GM19238 (cell line): ENCODE measurements around the gene CFAP77.

Experiments
- DNase-seq: peaks from one replicate; pipeline ENCODE4 v3.0.0; 2011; ENCODE audit warnings: low spot score; ENCODE audit not compliant: insufficient read length

CFAP77 gene

DNA sequence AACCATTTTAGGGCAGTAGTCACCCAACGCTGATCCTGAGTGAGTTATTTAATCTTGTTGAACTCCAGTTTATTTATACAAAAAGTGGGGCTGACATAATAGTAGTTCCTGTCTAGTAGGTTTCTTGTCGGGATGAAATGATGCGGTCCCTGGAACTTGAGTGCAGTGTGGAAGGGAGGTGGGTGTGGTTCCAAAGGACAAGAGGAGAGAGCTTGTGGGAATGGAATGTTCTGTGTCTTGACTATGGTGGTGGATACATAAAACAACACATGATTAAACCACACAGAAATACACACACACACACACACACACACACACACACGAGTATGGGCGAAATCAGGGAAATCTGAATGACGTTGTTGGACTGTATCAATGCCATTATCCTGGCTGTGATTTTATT is 106.3 kb downstream of the CFAP77 start:
- DNase-seq, result no peak

DNA sequence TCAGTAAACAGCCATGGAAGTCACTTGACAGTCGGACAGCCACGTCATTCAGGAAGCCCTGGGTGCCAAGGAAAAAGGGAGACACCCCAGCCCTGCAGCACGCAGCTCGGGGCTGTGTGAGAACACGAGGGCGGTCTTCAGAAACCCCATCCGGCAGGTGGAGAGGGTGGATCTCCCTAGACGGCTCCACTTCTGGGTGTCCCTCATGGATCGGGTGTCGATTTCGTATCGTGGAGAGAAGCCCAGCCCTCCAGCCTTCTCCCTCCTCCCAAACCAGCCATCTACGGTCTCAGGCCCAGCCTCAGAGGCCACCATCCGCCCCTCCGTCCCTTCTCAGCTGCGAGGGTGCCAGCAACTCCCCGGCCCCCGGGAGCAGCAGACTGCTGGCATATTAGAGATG is 106.9 kb downstream of the CFAP77 start:
- no peak for DNase-seq

DNA sequence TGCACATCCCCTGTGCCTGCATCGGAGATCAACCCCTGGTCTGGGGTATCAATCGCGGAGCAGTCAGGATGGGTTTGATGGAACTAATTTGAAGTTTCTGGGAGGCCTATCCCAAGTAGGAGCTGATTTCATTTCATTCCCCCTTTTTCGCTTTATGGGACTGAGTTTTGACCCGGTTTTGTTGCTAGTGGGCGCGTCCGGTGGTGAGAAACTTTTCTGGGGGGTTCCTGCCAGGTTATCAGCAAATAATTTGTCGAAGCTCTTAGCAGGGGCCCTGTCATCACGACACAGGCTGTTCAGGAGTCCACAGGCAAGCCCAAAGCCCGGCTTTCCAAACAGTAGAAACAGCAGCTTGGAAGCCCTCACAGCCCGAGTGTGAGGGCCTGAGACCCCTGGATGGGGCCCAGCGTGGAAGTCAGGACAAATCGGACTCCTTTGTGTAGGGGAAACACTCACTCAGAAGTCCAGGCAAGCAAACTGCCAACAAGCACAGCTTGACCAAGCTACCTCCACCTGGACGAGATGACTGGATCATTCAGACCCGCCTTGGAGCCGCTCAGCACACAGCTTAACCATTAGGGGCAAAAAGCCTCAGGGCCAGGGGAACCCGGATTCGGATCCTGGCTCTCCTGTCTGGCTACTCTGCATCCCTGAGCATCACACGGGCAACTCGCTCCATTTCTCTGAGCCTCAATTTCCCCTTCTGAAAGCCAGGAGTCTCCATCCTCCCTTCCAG is 108.0 kb downstream of the CFAP77 start:
- DNase-seq, result no peak

DNA sequence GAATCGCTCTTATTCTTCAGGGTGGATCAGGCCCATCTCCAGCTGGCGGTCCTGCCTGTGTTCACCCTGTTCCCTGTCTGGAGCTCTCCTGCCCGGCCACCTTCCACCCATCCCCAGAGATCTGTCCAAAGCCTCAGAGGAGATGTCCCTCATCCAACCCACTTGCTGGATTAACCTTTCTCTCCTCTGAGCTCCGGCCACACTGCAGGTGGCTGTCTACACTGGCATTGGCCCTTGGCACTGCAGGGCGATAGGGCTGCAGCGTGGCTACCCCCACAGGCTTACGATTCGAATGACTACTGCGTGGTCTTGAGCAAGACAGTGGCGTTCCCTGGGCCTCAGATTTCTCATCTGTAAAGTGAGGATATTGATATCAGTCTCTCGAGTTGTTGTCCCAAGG is 108.6 kb downstream of the CFAP77 start:
- no peak for DNase-seq

DNA sequence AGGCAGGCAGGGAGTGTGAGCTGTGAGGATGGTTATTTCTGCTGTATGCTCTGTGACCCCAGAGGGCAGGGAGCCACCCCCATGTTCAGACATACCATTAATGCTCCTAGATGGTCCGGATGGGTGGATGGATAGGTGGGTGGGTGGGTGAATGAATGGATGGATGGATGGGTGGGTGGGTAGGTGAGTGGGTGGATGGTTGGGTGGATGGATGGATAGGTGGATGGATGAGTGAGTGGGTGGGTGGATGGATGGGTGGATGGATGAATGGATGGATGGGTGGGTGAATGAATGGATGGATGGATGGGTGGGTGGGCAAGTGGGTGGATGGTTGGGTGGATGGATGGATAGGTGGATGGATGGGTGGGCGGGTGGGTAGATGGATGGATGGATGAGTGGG is 109.0 kb downstream of the CFAP77 start:
- DNase-seq, result no peak

DNA sequence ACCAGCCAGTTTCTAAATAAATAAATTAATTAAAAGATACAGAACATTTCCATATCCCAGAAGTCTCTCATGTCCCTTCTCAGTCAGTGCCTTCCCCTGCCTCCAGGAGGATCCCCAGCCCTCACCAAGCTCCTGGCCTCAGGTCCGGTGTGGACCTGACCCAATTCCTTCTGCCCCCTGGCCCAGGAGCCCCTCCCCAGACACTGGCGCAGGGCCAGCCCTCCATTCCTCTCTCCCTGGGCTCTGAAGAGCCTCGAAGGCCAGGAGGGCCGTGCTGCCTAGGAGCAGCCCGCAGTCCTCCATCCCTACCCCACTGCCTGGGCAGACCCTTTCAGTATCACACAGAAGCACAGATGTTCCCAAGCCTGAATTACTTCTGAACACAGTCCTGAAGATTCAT is 110.6 kb downstream of the CFAP77 start:
- DNase-seq, result no peak

DNA sequence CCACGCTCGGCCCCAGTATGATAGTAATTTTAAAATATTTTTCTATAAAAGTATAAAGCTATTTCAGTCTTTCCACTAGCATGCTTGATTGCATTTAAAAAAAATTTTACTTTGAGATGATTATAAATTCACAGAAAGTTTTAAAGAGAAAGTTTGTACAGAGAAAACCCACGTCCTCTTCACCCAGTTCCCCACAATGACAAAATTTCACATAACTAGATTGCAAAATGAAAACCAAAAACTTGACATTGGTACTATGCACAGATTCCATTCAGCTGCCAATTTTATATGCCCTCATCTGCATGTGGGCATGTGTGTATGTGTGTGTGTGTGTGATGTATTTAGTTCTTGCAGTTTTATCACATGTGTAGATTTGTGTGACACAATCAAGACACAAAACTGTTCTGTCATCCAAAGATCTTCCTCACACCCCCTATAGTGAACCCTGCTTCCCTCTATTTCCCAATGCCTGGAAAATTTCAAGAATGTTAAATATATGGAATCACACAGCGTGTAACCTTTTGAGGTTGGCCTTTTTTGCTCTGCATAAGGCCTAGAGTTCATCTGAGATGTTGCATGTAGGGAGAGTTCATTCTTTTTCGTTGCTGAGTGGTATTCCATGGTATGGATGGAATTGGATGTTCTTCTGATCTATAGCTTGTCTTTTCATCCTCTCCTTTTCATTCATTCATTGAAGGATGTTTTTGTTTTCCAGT is 115.5 kb downstream of the CFAP77 start:
- no peak for DNase-seq

DNA sequence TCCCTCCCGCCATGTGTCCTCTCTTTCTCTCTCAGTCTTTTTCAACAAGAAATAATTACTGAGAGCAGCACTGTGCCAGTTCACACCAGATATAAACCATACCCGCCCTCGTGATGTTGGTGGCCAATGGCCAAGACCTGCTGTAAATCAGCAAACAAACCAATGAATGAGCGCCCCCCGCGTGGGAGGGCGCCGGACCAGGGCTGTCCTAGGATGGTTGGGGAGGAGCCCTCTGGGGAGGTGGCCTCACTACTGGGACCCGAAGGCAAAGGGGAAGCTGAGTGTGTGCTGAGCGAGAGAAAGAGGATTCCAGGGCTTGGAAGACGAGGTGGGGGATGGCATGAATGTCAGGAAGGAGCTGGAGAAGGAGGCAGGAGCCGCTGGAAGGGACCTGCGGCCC is 121.2 kb downstream of the CFAP77 start:
- no peak for DNase-seq

DNA sequence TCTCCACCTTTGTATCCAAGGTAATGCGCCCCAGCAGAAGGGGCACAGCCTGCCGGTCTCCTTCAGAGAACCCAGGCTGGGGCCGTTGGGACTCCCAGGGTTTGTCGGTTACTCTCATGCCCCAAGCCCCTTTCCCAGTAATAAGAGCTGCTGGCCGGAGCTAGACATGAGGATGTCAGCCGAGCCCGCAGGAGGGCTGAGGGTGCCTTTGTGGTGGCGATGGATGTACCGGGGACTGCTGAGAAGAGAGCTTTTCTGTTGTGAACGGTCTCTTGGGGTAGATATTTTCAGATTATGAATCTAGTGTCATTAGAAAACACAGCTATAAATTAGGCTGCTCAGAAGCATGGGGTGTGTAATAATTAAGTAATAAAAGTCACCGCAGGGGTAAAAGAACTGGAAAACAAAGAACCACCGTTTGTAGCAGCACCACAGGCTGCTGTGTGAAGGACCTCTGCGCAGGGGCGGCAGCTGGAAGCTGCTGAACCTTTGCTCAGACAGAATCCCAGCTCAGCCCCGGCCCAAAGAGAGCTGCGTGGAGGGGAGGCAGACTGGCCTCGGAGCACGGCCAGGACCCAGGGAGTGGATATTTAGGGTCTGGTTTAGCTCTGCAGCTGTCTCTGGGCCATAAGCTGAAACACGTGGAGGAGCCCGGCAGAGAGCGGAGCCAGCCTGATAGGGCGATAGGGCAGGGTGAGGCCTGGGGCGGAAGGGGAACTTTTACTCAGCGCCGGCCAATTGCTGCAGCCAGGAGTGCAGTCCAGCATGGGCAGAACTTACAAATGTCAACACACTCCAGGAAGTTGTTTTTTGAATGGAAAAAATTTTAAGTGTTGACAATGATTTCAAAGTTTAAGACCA is 121.9 kb downstream of the CFAP77 start:
- no peak for DNase-seq

DNA sequence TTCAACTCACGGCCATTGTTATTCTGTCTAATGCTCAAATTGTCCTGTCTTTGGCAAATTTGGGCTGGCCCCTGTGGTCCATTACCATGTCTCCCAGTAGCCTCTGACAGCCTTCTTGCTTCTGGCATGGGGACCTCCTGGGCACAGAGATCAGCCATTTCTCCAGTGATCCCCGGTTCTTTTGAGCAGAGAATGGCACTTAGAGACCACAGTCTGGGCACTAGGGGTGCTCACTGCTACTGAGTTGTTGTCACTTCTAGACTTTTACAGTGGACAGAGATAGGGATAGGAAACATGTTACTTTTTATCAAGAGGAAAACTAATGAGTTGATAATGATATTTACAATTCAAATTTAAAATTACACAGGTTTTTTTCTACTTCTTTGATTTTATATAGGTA is 124.8 kb downstream of the CFAP77 start:
- no peak for DNase-seq

DNA sequence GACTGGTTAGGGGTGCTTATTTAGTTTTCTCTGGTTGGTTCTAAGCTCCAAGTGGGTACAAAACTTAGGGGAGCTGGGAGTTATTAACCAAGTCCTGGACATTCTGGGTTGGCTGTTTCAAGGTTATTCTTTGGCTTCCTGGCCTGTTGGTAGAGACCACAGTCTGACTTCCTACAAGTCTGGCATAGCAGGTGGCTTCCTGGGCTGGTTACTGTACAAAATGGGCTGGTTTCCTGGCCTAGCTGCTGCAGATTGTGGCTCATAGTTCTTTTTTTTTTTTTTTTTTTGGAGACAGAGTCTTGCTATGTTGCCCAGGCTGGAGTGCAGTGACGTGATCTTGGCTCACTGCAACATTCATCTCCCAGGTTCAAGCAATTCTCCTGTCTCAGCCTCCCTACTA is 126.1 kb downstream of the CFAP77 start:
- no peak for DNase-seq

DNA sequence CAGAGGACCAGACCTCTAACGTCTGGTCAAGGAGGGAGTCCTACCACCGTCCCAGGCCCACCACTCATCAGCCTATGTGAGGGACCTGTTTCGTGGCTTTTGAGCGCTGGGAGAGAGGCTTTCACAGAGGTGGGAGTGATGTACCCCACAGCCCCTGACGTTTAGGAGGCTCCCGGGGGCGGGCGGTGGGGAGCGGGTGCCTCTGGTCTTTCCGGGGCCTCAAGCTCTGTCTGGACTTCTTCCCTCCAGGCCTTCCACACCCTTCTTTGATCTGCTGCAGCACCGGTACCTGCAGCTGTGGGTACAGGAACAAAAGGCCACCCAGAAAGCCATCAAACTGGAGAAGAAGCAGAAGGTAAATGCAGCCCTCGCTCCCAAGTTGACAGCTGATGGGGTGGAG is 127.3 kb downstream of the CFAP77 start:
- no peak for DNase-seq

DNA sequence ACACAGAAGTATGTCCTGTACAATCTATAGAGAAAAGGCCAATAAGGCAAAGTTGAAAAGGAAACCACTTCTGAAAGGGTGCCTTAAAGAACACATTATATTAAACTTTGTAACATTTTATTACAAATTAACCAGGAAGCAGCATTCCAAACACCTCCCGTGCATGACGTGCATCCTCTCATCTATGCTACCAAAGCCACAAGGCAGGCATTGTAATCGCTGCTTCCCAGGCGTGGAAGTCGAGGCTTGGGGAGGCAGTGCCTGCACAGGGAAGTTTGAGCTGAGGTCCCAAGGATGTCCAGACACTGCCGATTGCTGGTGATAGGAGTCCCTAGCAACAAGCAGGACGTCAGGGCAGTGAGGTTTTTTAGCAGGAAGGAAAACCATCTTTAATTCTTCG is 128.1 kb downstream of the CFAP77 start:
- no peak for DNase-seq

DNA sequence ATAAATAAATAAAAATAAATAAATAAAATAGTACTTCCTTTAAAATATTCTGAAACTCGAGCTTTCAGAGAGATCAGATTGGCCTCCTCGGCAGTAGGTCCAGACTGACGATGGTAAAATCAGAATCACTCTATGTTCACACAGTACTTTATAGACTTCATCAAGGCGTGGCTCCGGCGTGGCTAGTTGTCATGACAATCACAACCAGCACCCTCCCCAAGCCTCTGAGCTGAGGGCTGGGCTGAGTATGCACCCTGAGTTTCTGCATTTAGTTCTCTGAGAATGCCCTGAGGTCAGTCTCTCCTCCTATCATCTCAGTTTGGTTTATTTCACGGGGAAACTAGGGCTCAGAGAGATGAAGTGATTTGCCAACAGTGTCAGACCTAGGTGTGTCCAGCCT is 129.1 kb downstream of the CFAP77 start:
- no peak for DNase-seq

DNA sequence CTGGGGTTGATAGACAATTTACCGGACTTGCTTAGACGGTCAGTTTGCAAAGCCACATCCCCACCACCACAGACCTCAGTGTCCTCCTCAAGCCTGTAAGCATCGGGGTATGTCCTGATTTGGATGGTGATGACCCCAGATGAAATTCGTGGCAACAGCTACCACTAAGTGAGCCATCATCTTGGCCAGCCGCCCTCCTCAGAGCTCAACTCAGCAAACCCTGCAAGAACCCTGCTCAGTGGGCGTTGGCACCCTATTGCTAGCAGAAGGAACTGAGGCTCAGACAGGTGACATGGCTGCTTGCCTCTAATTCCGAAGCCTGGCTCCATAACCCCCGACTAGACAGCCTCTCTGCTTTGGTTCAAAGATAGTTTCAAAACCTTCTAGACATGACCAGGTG is 131.0 kb downstream of the CFAP77 start:
- DNase-seq, result no peak

DNA sequence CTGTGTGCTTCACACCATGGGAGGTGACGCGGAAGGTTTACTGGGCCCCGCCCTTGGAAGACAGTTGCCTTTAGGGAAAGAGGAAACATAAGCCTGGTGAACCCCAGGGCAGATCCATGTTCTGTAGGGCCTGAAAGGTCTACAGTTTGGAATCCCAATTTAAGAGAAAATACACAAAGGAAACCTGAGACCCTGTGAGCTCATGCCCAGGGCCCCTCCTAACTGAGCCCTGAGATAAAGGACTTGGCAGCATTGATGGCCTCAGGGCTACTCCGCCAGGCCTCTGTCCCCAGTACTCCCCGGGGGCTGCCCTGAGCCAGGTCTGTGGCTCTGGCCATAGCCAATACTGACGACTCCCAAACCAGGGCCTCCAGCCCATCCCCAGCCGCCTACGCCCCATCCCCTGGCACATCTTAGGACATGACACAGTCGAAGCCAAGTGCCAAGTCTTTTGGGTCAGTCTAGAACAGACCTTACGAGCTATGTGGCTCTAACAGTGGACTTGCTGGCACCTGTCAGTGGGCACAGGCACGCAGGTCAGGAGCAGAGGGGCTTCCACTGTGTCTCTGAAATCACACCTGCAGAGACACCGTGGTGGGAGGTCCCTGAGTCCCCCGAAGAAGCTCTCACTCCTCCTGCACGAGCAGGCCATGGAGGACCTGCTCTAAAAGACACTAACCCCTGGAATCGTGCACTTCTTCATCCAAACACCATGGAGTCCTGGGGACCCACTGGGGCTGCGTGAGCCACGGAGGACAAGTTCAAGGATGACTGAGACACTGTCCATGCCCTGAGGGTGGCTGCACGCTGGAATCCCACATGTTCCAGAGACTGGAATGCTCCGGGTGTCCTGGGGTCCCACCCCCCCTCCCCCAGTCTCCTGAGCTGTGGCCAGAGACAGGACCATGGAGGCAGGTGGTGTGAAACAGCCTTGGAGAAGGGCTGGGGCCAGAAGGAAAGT is 132.1 kb downstream of the CFAP77 start:
- no peak for DNase-seq

DNA sequence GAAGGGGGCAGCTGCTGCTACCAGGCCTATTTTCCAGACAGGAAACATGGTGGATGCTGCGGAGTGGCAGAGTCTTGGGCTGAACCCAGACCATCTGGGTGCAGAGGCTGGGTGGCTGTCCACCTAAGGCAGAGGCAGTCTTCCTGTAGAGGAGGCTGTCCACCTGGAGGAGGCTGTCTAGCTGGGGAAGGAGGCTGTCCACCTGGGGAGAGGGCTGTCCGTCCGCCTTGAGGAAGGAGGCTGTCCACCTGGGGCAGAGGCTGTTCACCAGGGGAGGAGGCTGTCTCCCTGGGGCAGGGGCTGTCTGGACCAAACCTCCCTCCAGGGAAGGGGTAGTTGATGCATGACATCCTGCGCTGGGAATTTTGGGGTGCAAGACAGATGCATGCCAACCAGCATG is 133.2 kb downstream of the CFAP77 start:
- DNase-seq, result no peak

DNA sequence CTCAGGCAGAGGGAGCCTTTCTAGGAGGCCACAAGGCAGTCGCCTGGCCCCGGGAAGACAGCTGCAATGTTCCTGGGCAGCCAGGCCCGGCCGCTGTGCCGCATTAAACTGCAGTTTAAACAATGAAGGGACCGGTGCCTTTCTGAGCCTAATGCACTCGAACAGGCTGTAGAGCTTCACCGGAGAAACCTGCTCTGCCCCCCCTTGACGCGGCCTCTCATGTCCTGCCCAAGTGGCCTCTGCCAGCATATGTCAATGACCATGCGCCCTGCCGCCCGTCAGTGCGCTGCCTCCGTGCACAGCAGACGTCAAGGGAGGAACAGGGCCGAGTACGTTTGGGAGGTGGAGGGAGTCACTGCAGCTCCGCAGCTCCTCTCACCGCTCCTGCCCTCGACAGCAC is 133.9 kb downstream of the CFAP77 start:
- no peak for DNase-seq

DNA sequence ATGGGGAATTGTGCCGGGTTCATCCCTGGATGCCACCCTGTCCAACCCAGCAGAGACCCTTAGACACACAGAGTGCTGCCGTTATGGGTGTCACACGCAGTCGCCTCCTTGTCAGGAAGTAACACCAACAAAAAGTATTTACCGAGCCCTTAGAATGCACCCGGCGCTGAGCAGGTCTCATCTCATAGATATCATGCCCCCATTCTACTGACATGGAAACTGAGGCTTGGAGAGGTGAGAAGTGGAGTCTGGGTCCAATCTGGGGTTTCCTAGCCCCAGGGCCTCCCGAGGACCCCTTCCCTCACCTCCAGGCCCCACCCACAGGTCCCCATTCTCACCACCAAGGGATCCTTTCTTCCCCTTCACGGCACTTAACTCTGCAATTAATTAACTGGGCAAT is 135.6 kb downstream of the CFAP77 start:
- DNase-seq, result no peak

DNA sequence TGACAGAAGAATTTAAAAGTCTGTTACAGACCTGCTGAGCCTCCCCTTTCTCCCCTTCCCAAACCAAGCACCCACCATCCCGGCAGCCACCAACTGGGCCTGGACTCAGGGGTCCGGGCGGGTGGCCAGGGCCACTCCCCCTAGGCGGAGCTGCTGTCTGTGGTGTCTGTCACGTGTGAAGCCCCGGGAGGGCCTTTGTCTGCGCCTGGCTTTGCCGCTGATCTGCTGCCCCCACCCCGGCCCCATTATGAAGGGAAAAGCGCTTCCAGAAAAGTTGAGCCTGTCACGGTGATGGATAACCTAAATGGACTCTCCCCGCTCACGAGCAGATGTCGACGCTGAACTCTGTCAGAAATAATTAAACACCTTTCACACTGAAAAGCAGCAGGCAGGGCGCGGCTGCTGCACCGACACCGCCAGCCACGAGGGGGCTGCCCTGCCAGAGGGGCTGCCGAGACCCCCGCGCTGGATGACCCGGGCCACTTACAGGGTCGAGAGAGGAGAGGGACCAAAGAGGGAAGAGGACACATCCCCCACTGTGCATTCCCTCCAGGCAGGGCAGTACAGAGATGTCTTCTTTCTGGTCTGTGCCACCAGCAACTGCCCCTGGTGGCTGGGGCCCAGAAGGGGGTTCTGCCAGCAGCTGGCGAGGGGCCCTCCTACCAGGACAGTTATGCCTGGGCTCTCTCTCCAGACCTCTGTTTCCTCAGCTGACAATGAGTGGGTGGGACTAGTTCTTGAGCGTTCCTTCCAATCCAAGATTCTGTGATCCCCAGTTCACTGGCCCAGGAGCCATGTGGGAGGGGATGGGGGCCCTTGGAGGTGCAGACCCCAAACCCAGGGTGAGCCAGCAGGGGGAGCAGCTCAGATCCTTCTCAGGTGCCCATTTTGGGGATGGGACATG is 136.4 kb downstream of the CFAP77 start:
- DNase-seq, result no peak
